Small intestine (tissue), 7 donors: ENCODE measurements around the gene WDHD1. TPM values are rescaled to one million over a fixed set of nuclear protein-coding genes. Genes with fewer than 3 reads are reported as not detected.

Experiments used
- DNase-seq, 2 donors: peaks; one replicate each; pipeline versions ENCODE4 v3.0.0 to v3.0.0-alpha.2; 2013
- FAIRE-seq: peaks from 2 replicates; lab custom pipeline; 2012; peaks lifted over from hg19 to GRCh38; lab: Jason Lieb, UNC
- H3K27ac ChIP-seq, 3 donors: one replicate each; pipeline ENCODE4 v1.5.1; 2013; ENCODE audit warnings: low read length in 2 of 3, mild to moderate bottlenecking in 2 of 3, control low read depth in 1 of 3, inconsistent platforms in 1 of 3, low read depth in 1 of 3, moderate library complexity in 1 of 3
- H3K27me3 ChIP-seq, 3 donors: one replicate each; pipeline ENCODE4 v1.6.1; 2013; ENCODE audit warnings: low read length in 3 of 3, inconsistent platforms in 1 of 3; ENCODE audit not compliant: control insufficient read depth in 3 of 3, insufficient read depth in 3 of 3
- H3K36me3 ChIP-seq, 3 donors: one replicate each; pipeline ENCODE4 v1.6.1; 2013; ENCODE audit warnings: low read length in 3 of 3, inconsistent platforms in 1 of 3, low read depth in 1 of 3, mild to moderate bottlenecking in 1 of 3, moderate library complexity in 1 of 3; ENCODE audit not compliant: control insufficient read depth in 3 of 3, insufficient read depth in 2 of 3
- H3K4me1 ChIP-seq, 3 donors: one replicate each; pipeline ENCODE4 v1.6.1; 2013; ENCODE audit warnings: low read length in 2 of 3, inconsistent platforms in 1 of 3, low read depth in 1 of 3, mild to moderate bottlenecking in 1 of 3, moderate library complexity in 1 of 3; ENCODE audit not compliant: control insufficient read depth in 3 of 3, insufficient read depth in 2 of 3
- H3K4me3 ChIP-seq, 3 donors: one replicate each; pipeline ENCODE4 v1.5.1; 2013; ENCODE audit warnings: low read length in 3 of 3, control low read depth in 1 of 3, inconsistent platforms in 1 of 3, low read depth in 1 of 3, mild to moderate bottlenecking in 1 of 3, moderate library complexity in 1 of 3
- H3K9me3 ChIP-seq, 2 donors: one replicate each; pipeline ENCODE4 v1.6.1; 2013; ENCODE audit warnings: low read depth in 1 of 2, low read length in 1 of 2; ENCODE audit not compliant: control insufficient read depth in 2 of 2, insufficient read depth in 1 of 2
- WGBS, 3 donors: extraction: QIAGEN DNeasy Blood & Tissue Kit; methylation state at CpG; one replicate each; pipeline ENCODE4 v1.1.7; 2013; 5-methylcytosine and 5-hydroxymethylcytosine counted together
- polyA plus RNA-seq, 4 donors: library from polyadenylated mRNA; stranded (reverse) in 3 of 4; unstranded in 1 of 4; fragments of 200-250 nt in 3 of 4; fragments of 120-200 nt in 1 of 4; gene quantifications; one replicate each; pipeline versions ENCODE4 v1.2.1 to v1.2.3, GENCODE V29; 2013
- donor health status: healthy with polysubstance abuse.
- donor health status: control.
- donor health status: control.
- donor health status: Bipolar disorder and iron deficiency.
- donor health status: healthy.

Gene WDHD1
- polyA plus RNA-seq, 4 donors, result 0.45 to 9.7 (median 2.0) TPM

DNA sequence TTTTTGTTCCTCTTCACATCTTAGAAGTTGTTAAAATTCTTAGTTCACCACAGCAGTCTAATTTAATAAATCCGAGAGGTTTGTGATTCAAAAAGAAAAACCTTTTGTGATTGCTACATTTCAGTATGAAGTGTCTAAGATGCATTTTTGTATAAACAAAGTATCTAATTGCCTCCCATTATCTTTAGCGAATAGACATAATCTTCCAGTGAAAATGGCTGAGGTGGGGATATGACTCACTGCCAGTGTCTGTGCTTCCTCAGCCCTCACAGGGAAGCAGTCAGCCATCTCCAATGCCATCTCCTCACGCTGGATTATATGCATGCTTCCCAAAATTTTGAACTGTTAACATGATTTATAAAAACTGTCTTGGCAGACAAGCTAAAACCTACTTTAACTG is 131.9 kb downstream of the WDHD1 start:
- FAIRE-seq, result no peak
- Histone ChIP-seq H3K4me3 (no peak overlapping the region), H3K27me3 (no peaks in the 10 kb centered on the region), H3K36me3 (peaks cover 0 to 5% (median 0%) of the 10 kb centered on the region in 3 donors), H3K9me3 (no peaks in the 10 kb centered on the region), H3K4me1 (no peaks in the 10 kb centered on the region), H3K27ac (no peak overlapping the region)
- 58 to 72% (median 66%) methylated on average over 3 of the region's 3 CpGs for WGBS, 3 donors
- no peak for DNase-seq

DNA sequence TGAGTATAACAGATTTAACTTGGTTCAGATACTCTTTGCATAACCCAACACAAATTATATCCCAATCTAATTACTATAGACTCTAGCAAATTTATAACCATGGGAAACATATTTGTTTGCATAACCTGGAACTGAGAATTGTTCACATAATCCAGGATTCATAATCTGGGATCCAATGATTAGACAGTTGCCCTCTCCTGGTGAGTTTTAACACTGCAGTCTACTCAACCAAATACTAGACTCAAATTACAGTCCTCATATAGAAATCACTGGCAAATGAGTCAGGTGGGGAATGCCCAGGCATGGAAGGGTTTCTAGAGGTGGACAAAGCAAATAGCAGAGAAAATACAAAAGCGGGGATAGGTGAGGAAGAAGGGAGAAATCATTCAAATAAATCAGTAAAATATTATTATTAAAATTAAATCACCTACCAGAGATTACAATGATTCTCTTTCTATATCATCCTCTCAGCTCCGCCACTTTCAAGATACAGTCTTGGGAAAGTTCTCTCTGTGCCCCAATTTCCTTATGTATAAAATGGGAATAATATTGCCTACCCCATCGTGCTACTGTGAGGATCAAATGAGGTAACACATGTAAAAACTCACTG is 133.6 kb downstream of the WDHD1 start:
- no peak for FAIRE-seq

GRCh38 chr14:54891471-54892245 is 135.2 kb downstream of the WDHD1 start:
- no peak for FAIRE-seq
- no peak for DNase-seq
- Histone ChIP-seq H3K27ac (no peak overlapping the region), H3K9me3 (no peaks in the 10 kb centered on the region), H3K4me3 (no peak overlapping the region), H3K4me1 (peaks cover 0 to 3% (median 0%) of the 10 kb centered on the region in 3 donors), H3K36me3 (no peaks in the 10 kb centered on the region), H3K27me3 (no peaks in the 10 kb centered on the region)
- WGBS, 3 donors, result 91 to 92% (median 92%) methylated on average over 10 of the region's 10 CpGs

More for the DNA sequence above, 133.6 kb downstream of the WDHD1 start:
- peak; percentile 65 to 69 for DNase-seq
- Histone ChIP-seq H3K27me3 (no peaks in the 10 kb centered on the region), H3K4me3 (no peak overlapping the region), H3K36me3 (no peaks in the 10 kb centered on the region), H3K27ac (no peak overlapping the region), H3K4me1 (peaks cover 0 to under 1% (median 0%) of the 10 kb centered on the region in 3 donors), H3K9me3 (no peaks in the 10 kb centered on the region)
- 74 to 79% (median 74%) methylated on average over 3 of the region's 3 CpGs for WGBS, 3 donors

DNA sequence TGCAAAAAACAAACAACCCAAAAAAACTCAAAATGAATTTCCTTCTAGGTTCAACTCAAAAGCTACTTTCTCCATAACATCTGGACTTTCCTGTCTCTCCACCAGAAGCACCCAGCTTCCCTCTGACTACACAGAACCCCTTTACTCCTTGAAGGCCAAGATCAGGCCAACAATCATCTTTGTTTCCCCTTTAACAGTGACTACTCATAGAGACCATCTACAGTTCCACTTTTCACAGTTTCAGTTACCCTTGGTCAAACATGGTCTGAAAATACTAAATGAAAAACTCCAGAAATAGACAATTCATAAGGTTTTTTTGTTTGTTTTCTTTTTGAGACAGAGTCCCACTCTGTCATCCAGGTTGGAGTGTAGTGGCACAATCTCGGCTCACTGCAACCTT is 136.1 kb downstream of the WDHD1 start:
- H3K9me3 ChIP-seq, result no peaks in the 10 kb centered on the region
- peaks cover 0 to 3% (median 0%) of the 10 kb centered on the region in 3 donors for H3K4me1 ChIP-seq
- H3K27me3 ChIP-seq, result no peaks in the 10 kb centered on the region
- no peak for DNase-seq
- H3K4me3 ChIP-seq, result no peak overlapping the region
- no peak for FAIRE-seq
- 95 to 98% (median 97%) methylated on average over 1 of the region's 1 CpG for WGBS, 3 donors
- H3K36me3 ChIP-seq, result no peaks in the 10 kb centered on the region
- H3K27ac ChIP-seq, result no peak overlapping the region

GRCh38 chr14:54889919-54890318 is 137.0 kb downstream of the WDHD1 start:
- FAIRE-seq, result no peak
- H3K4me1 ChIP-seq, result peaks cover 0 to 3% (median 0%) of the 10 kb centered on the region in 3 donors
- peaks cover 0 to 4% (median 0%) of the 10 kb centered on the region in 3 donors for H3K36me3 ChIP-seq
- H3K27me3 ChIP-seq, result no peaks in the 10 kb centered on the region
- 90 to 94% (median 90%) methylated on average over 8 of the region's 8 CpGs for WGBS, 3 donors
- H3K9me3 ChIP-seq, result no peaks in the 10 kb centered on the region
- no peak for DNase-seq
- no peak overlapping the region for H3K27ac ChIP-seq
- H3K4me3 ChIP-seq, result no peak overlapping the region

Other genes starting within 250 kb of the WDHD1 start
- gene GCH1, start 124.3 kb downstream of the WDHD1 start, polyA plus RNA-seq, result 10 to 100 TPM; 15.0 to 47.4 (median 37.6) TPM
- gene SOCS4, start 137 bp upstream of the WDHD1 start, polyA plus RNA-seq, result 10 to 100 TPM in 2 of 4 donors, 1 to 10 TPM in 2; 4.8 to 11.1 (median 10.0) TPM
- 10 to 100 TPM; 24.3 to 80.6 (median 31.4) TPM for gene MAPK1IP1L, start 24.5 kb upstream of the WDHD1 start, polyA plus RNA-seq
- gene LGALS3, start 102.2 kb upstream of the WDHD1 start, polyA plus RNA-seq, result 1,000 to 10,000 TPM in 3 of 4 donors, 100 to 1,000 TPM in 1; 593 to 2,279 (median 1,750) TPM
- gene DLGAP5, start 164.5 kb upstream of the WDHD1 start, polyA plus RNA-seq, result 10 to 100 TPM in 2 of 4 donors, 1 to 10 TPM in 1, under 1 TPM in 1; 0.81 to 13.2 (median 6.6) TPM
- 10 to 100 TPM; 13.5 to 30.1 (median 14.9) TPM for gene FBXO34, start 244.3 kb upstream of the WDHD1 start, polyA plus RNA-seq